Measurements from ENCODE around the gene GBGT1. TPM values are rescaled to one million over a fixed set of nuclear protein-coding genes. Genes with fewer than 3 reads are reported as not detected.

Gene GBGT1
- total RNA-seq, 1 experiment from 2014 or later, result 1.8 TPM

- no TSS peak for BruUV-seq (replicated peaks)
- intact Hi-C loops (cut with micrococcal nuclease; ENCODE audit: unreplicated experiment) (no loop called here), in situ Hi-C loops (cut with HindIII; ENCODE audit: low pct_unique_long_range_greater_than_20kb, low sequenced_read_pairs) (no loop called here)
- Histone ChIP-seq H3K27me3 (ENCODE audit: control insufficient read depth, insufficient read depth, low read length) (no peaks in the 10 kb centered on the region), H3K27ac (ENCODE audit: low read length) (no peak overlapping the region), H3K9me3 (ENCODE audit: control insufficient read depth, insufficient read depth, low read depth, low read length) (no peaks in the 10 kb centered on the region), H3K4me3 (ENCODE audit: low read depth in 2 of 2, low read length in 2 of 2) (no peak overlapping the region), H3K4me1 (ENCODE audit: control insufficient read depth, insufficient read depth, low read length) (peaks cover 21% of the 10 kb centered on the region), H3K36me3 (ENCODE audit: control insufficient read depth, insufficient read depth, low read length) (no peaks in the 10 kb centered on the region)
- no peak for TF ChIP-seq REST (IDR thresholded peaks at IDR 0.05; ENCODE audit: insufficient read depth in 1 of 2, low read depth in 2 of 2, low read length in 1 of 2)
- TF ChIP-seq SIN3A (IDR thresholded peaks at IDR 0.05; ENCODE audit: borderline replicate concordance, insufficient read depth, low read depth, low read length), result no peak
- TF ChIP-seq CTCF (IDR thresholded peaks at IDR 0.05), result no peak
- ChIA-PET CTCF (no interaction called here), POLR2A (no interaction called here)
- DNase-seq (ENCODE audit: low read depth, low spot score) (no peak), ATAC-seq (no peak)
These were observed 34.5 kb downstream of the GBGT1 start for GRCh38 chr9:133129001-133129795.

GRCh38 chr9:133128152-133128551 lies 35.6 kb downstream of the GBGT1 start:
- Histone ChIP-seq H3K27me3 (ENCODE audit: control insufficient read depth, insufficient read depth, low read length) (no peaks in the 10 kb centered on the region), H3K4me3 (ENCODE audit: low read depth in 2 of 2, low read length in 2 of 2) (no peak overlapping the region), H3K36me3 (ENCODE audit: control insufficient read depth, insufficient read depth, low read length) (no peaks in the 10 kb centered on the region), H3K4me1 (ENCODE audit: control insufficient read depth, insufficient read depth, low read length) (peaks cover 15% of the 10 kb centered on the region), H3K9me3 (ENCODE audit: control insufficient read depth, insufficient read depth, low read depth, low read length) (no peaks in the 10 kb centered on the region), H3K27ac (ENCODE audit: low read length) (no peak overlapping the region)
- in situ Hi-C loops (cut with HindIII; ENCODE audit: low pct_unique_long_range_greater_than_20kb, low sequenced_read_pairs), result no loop called here
- ATAC-seq (no peak), DNase-seq (ENCODE audit: low read depth, low spot score) (no peak)
- intact Hi-C loops (cut with micrococcal nuclease; ENCODE audit: unreplicated experiment), result no loop called here
- no peak for TF ChIP-seq REST (IDR thresholded peaks at IDR 0.05; ENCODE audit: insufficient read depth in 1 of 2, low read depth in 2 of 2, low read length in 1 of 2)
- POLR2A ChIA-PET, result no interaction called here
- BruUV-seq (replicated peaks), result no TSS peak
- CTCF ChIA-PET, result no interaction called here

Measured in Panc1 (cell line).